B cell (primary cell): ENCODE measurements around the gene TTYH1. TPM values are rescaled to one million over a fixed set of nuclear protein-coding genes. Genes with fewer than 3 reads are reported as not detected.

Experiments used
- ATAC-seq: fragments of 200-7000 bp; cut with Tn5 transposase; one replicate; pipeline ENCODE4 v1.10.0; 2021; ENCODE audit warnings: low read depth, mild to moderate bottlenecking, moderate number of reproducible peaks, moderate library complexity
- CTCF ChIA-PET: fragments of 350-600 bp; sonication (Branson Sonifier 250); formaldehyde crosslinking; loops from one replicate; lab custom pipeline; 2021; ENCODE audit warnings: antibody characterized with exemption, inconsistent platforms; lab: Charles Lee
- POLR2A ChIA-PET: fragments of 350-600 bp; sonication (Branson Sonifier 250); formaldehyde crosslinking; loops from one replicate; lab custom pipeline; 2021; ENCODE audit warnings: antibody characterized with exemption; lab: Charles Lee
- DNase-seq: peaks from one replicate; pipeline ENCODE4 v3.0.0; 2013
- H2AFZ ChIP-seq: 2 replicates; pipeline ENCODE4 v1.6.1; 2012; ENCODE audit warnings: mild to moderate bottlenecking, low read depth, low read length; ENCODE audit not compliant: insufficient read depth, poor library complexity, severe bottlenecking
- H3K27ac ChIP-seq, 2 donors: 1 replicate in 1 of 2; 2 replicates in 1 of 2; pipeline ENCODE4 v1.5.1; 2012 to 2013; ENCODE audit warnings: low read length in 2 of 2, mild to moderate bottlenecking in 2 of 2, moderate library complexity in 1 of 2
- H3K27me3 ChIP-seq, 4 experiments: fragments of 200-600 bp in 1 of 4; sonication (generic) in 1 of 4; replicated peaks in 1 of 4; 1 replicate in 2 of 4; 2 replicates in 2 of 4; pipeline versions ENCODE4 v1.6.1 to v1.7.0; 2013 to 2016; ENCODE audit warnings: low read length in 3 of 4, mild to moderate bottlenecking in 2 of 4, mixed read lengths in 1 of 4, moderate library complexity in 1 of 4; ENCODE audit not compliant: insufficient read depth in 4 of 4, control insufficient read depth in 3 of 4; ENCODE audit errors: control extremely low read depth in 1 of 4
- H3K36me3 ChIP-seq, 2 experiments: replicated peaks in 1 of 2; 1 replicate in 1 of 2; 2 replicates in 1 of 2; pipeline versions ENCODE4 v1.6.1 to v1.7.1; 2013; ENCODE audit warnings: low read length in 1 of 2; ENCODE audit not compliant: insufficient read depth in 2 of 2, control insufficient read depth in 1 of 2; ENCODE audit errors: control extremely low read depth in 1 of 2, extremely low read depth in 1 of 2
- H3K4me1 ChIP-seq, 2 donors: fragments of 200-600 bp in 1 of 2; sonication (generic) in 1 of 2; 1 replicate in 1 of 2; 2 replicates in 1 of 2; pipeline versions ENCODE4 v1.5.1 to v1.6.1; 2013 to 2017; ENCODE audit warnings: low read length in 2 of 2; ENCODE audit not compliant: control insufficient read depth in 2 of 2, insufficient read depth in 2 of 2
- H3K4me2 ChIP-seq: replicated peaks from 2 replicates; pipeline ENCODE3; 2012; ENCODE audit warnings: mild to moderate bottlenecking, low read depth, low read length; ENCODE audit not compliant: poor library complexity, severe bottlenecking
- H3K4me3 ChIP-seq, 5 experiments: fragments of 200-600 bp in 1 of 5; sonication (generic) in 1 of 5; 1 replicate in 3 of 5; 2 replicates in 2 of 5; pipeline versions ENCODE4 v1.5.1 to v1.7.0; 2011 to 2016; ENCODE audit warnings: low read length in 4 of 5, mild to moderate bottlenecking in 4 of 5, low read depth in 2 of 5, control low read depth in 1 of 5, moderate library complexity in 1 of 5; ENCODE audit not compliant: insufficient read depth in 1 of 5; ENCODE audit errors: control extremely low read depth in 1 of 5, extremely low read depth in 1 of 5
- H3K79me2 ChIP-seq: fragments of 200-600 bp; sonication (generic); one replicate; pipeline ENCODE4 v1.6.0; 2016; ENCODE audit warnings: low read length; ENCODE audit not compliant: control insufficient read depth, insufficient read depth
- H3K9ac ChIP-seq: fragments of 200-600 bp; sonication (generic); 2 replicates; pipeline ENCODE4 v1.6.1; 2017; ENCODE audit warnings: mild to moderate bottlenecking, low read length, moderate library complexity
- H3K9me3 ChIP-seq, 3 donors: one replicate each; pipeline versions ENCODE4 v1.6.1 to v1.7.1; 2013; ENCODE audit warnings: low read length in 2 of 3; ENCODE audit not compliant: control insufficient read depth in 2 of 3, insufficient read depth in 1 of 3; ENCODE audit errors: control extremely low read depth in 1 of 3
- H4K20me1 ChIP-seq: 2 replicates; pipeline ENCODE4 v1.6.0; 2012; ENCODE audit warnings: mild to moderate bottlenecking, low read length; ENCODE audit not compliant: insufficient read depth, control insufficient read depth, poor library complexity, severe bottlenecking
- H3K27ac Mint-ChIP-seq: one replicate; pipeline ENCODE4 v1.8.0; 2021; ENCODE audit warnings: mixed read lengths
- H3K27me3 Mint-ChIP-seq: one replicate; pipeline ENCODE4 v1.8.0; 2021; ENCODE audit warnings: mixed read lengths
- H3K4me1 Mint-ChIP-seq: one replicate; pipeline ENCODE4 v1.8.0; 2021; ENCODE audit warnings: mixed read lengths
- H3K4me3 Mint-ChIP-seq: one replicate; pipeline ENCODE4 v1.8.0; 2021; ENCODE audit warnings: mixed read lengths
- H3K9me3 Mint-ChIP-seq: one replicate; pipeline ENCODE4 v1.8.0; 2022; ENCODE audit warnings: mixed read lengths; ENCODE audit not compliant: insufficient read depth
- EZH2 ChIP-seq: IDR thresholded peaks from 2 replicates; pipeline ENCODE4 v1.6.1; 2012; ENCODE audit warnings: borderline replicate concordance, low read depth, mild to moderate bottlenecking, moderate library complexity, low read length; ENCODE audit not compliant: insufficient read depth, poor library complexity, severe bottlenecking
- WGBS: methylation state at CpG from one replicate; pipeline ENCODE4 v1.1.5; 2013; ENCODE audit warnings: missing lambda C conversion rate; ENCODE audit not compliant: insufficient coverage; 5-methylcytosine and 5-hydroxymethylcytosine counted together
- intact Hi-C: fragments of 100-400 bp; cut with micrococcal nuclease; formaldehyde crosslinking; loops from one replicate; pipeline ENCODE4 v1.10.0; 2022
- polyA plus RNA-seq: library from polyadenylated mRNA; depleted of rRNA; stranded (reverse); fragments of >200 nt; gene quantifications from 2 replicates; pipeline ENCODE4 v1.2.3, GENCODE V29; 2012
- total RNA-seq, 2 donors: library from RNA; stranded (reverse); fragments of 120-200 nt in 1 of 2; gene quantifications; 1 replicate in 1 of 2; 2 replicates in 1 of 2; pipeline versions ENCODE4 v1.2.3 to v1.2.4, GENCODE V29; 2013 to 2022
- TF ChIP-seq, protein P1 (sequence below): fragments of 200-600 bp; IDR thresholded peaks from one replicate; pipeline ENCODE4 v1.8.0; 2022; ENCODE audit warnings: antibody characterized with exemption, mild to moderate bottlenecking

TTYH1 gene
- total and polyA plus RNA-seq, 2 donors (not counting 1 experiment from before 2014, with no cell fraction given), result not detected

DNA sequence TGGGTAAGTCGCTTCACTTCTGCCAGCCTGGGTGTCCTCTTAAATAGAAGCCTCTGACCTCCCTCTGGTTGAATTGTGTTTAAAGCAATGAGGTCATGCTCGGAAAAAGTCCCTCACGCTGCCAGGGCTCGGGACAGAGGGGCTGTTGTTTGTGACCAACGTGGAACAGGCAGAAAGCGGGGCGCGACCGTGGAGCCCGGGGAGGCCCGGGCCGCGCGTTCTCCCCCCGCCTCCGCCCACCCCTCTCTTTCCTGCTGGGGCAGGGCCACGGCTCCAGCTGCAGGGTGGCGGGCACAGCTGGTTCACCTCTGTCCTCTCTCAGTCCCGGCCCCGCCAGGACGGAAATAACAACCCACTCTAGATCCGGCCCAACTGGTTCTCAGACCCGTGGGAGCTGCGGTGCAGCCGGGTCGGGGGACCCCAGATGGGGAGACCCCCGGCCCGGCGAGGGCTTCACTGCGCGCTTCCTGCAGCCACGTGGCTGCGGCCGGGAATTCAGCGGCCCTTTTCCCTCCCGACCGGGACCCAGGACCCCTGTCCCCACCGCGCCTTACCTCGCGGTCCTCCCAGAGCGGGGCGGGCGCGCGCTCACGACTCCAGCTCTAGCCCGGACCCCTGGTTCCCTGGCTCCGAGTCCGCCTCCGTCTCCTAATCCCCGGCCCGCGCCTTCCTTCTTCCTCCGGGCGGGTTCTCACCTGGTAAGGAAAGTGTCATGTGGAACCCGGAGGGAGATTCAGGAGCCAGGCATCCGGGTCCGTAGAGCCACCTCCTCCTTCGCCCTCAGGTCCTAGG is 55.9 kb downstream of the TTYH1 start:
- H3K27ac Mint-ChIP-seq, result no peak overlapping the region
- Histone ChIP-seq H3K4me1 (peaks cover 12 to 16% of the 10 kb centered on the region in 2 donors), H3K36me3 (no peaks in the 10 kb centered on the region), H3K79me2 (no peaks in the 10 kb centered on the region), H3K4me2 (peak overlapping the region; percentile 64), H3K9me3 (peaks cover 0 to 7% (median 0%) of the 10 kb centered on the region in 3 donors), H3K27me3 (peaks cover 0 to 43% (median 19%) of the 10 kb centered on the region in 4 experiments), H2AFZ (peak overlapping the region; percentile 51), H4K20me1 (no peaks in the 10 kb centered on the region), H3K27ac (no peak overlapping the region), H3K9ac (no peak overlapping the region), H3K4me3 (no peak overlapping the region)
- CTCF ChIA-PET, result interaction anchor here (0.7 to 1.0 kb wide), 2 partner anchors 11 to 203 kb away, joined by 3 to 9 read pairs; no protein-coding TSS in a partner anchor
- peak; percentile 33 for ATAC-seq
- POLR2A ChIA-PET, result no interaction called here
- TF ChIP-seq, protein P1, sequence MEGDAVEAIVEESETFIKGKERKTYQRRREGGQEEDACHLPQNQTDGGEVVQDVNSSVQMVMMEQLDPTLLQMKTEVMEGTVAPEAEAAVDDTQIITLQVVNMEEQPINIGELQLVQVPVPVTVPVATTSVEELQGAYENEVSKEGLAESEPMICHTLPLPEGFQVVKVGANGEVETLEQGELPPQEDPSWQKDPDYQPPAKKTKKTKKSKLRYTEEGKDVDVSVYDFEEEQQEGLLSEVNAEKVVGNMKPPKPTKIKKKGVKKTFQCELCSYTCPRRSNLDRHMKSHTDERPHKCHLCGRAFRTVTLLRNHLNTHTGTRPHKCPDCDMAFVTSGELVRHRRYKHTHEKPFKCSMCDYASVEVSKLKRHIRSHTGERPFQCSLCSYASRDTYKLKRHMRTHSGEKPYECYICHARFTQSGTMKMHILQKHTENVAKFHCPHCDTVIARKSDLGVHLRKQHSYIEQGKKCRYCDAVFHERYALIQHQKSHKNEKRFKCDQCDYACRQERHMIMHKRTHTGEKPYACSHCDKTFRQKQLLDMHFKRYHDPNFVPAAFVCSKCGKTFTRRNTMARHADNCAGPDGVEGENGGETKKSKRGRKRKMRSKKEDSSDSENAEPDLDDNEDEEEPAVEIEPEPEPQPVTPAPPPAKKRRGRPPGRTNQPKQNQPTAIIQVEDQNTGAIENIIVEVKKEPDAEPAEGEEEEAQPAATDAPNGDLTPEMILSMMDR, result no peak
- TF ChIP-seq EZH2, result no peak
- peak overlapping the region; percentile 53 for H3K4me3 Mint-ChIP-seq
- peaks cover 43% of the 10 kb centered on the region for H3K27me3 Mint-ChIP-seq
- no peaks in the 10 kb centered on the region for H3K9me3 Mint-ChIP-seq
- 3% methylated on average over 47 of the region's 60 CpGs for WGBS
- peak; percentile 43 for DNase-seq
- intact Hi-C loops, result no loop called here
- peaks cover 11% of the 10 kb centered on the region for H3K4me1 Mint-ChIP-seq
